HuH-7.5 (cell line): ENCODE data around the gene VSTM4.

Experiments used
- DNase-seq: peaks from one replicate; pipeline ENCODE4 v3.0.0; 2011; ENCODE audit warnings: low spot score

VSTM4 gene

DNA sequence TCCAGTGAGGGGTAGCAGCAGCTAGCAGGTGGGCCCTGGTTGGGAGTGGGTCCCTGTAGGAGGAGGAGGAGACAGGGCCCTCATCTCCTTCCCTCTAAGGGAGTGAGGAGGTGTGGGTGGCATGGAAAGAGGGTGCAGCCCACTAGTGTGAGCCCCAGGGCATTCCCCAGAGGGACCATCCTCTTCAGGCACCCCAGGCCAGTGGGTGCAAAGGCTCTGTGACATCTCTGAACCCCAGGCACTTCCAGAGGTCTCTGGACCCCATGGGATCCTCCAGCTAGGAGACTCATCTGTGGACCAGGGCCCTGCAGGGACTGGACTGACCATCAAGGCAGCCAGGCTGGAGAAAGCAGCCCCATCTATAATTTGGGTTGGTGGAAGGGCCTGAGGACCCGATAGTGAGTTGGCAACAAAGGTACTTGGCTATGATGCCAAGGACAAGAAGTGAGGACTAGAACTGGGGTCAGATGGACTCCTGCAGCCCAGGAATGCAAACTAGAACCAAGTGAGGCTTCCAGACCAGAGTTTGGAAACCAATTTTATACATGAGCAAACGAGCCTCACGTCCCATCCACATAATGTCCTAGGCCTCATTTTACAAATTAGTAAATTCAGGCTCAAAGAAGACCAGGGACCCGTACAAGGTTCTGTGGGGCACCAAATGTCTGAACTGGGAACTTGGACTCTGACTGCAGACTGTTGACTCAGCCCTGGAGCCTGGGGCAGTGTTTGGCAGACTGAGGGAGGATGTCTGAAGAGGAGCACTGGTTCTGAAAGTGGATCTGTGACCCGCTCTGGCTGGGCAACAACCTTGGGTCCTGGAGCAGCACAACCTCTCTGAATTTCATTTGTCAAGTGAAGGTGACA, 1.4 kb upstream of the VSTM4 start:
- DNase-seq: no peak

GRCh38 chr10:49115796-49116508, 630 bp upstream of the VSTM4 start:
- DNase-seq: no peak

DNA sequence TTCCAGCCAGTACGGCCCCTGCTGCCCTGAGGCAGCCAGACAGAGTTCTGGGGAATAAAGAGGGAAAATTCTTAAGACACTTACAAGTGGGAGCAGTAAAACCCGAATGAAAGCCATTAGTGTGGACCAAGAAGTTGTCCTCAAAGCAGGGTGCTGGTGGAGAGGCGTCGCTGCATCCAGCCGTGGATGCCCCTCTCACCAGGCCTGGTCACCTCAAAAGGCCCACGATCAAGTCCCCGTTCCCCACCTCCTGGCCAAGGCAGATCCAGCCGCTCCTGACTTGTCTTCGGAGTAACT, 656 bp downstream of the VSTM4 start:
- DNase-seq: no peak

GRCh38 chr10:49113741-49114141, 1.6 kb downstream of the VSTM4 start:
- DNase-seq: no peak

DNA sequence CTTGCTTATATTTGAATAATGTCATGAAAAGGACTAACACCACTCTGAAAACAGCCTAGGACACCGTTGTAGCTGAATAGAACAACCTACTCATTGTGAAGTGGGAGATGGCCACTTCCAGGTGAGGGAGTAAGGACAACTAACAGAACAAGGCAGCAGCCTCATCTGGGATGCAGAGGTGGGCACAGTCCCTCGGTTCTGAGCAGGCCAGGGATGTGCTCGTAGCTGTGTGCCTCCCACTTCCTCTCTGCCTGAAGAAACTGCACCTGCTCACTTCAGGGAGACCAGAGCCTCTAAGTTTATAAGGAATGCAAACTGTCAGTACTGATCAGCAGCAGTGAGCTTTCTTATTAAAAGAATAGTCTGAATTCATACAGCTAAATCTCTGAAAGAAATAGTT, 2.5 kb downstream of the VSTM4 start:
- DNase-seq: no peak

GRCh38 chr10:49112098-49112497, 3.2 kb downstream of the VSTM4 start:
- DNase-seq: no peak

DNA sequence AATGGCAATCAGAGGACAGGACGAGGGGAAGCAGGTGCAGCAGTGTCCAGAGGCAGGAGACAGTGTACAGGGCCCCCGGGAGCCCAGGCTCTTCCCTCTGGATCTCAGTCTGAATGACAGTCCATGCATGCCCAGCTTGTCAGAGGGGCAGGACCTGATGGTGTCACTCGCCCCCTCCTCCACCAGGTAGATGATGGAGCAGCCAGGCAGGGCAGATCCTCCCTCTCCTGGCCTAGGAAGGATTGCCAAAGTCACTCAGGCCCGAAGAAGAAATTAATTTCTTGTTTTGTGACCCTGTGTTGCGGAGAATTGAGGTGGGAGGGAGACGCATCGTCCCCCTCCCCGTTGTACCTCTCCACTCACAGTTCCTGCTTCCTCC, 4.0 kb downstream of the VSTM4 start:
- DNase-seq: no peak

GRCh38 chr10:49110684-49111319, 4.5 kb downstream of the VSTM4 start:
- no peak for DNase-seq

GRCh38 chr10:49109669-49110340, 5.5 kb downstream of the VSTM4 start:
- no peak for DNase-seq

- no peak for DNase-seq
Measured at GRCh38 chr10:49108656-49109055, 6.7 kb downstream of the VSTM4 start.

GRCh38 chr10:49107887-49108267, 7.4 kb downstream of the VSTM4 start:
- no peak for DNase-seq

- DNase-seq: no peak
Measured at GRCh38 chr10:49107111-49107886, 8.0 kb downstream of the VSTM4 start.

GRCh38 chr10:49106451-49106850, 8.9 kb downstream of the VSTM4 start:
- no peak for DNase-seq

- DNase-seq: no peak
Measured at GRCh38 chr10:49105076-49105475, 10.2 kb downstream of the VSTM4 start.

- no peak for DNase-seq
Measured at GRCh38 chr10:49104323-49104722, 11.0 kb downstream of the VSTM4 start.

- no peak for DNase-seq
Measured at GRCh38 chr10:49103761-49104160, 11.6 kb downstream of the VSTM4 start.

DNA sequence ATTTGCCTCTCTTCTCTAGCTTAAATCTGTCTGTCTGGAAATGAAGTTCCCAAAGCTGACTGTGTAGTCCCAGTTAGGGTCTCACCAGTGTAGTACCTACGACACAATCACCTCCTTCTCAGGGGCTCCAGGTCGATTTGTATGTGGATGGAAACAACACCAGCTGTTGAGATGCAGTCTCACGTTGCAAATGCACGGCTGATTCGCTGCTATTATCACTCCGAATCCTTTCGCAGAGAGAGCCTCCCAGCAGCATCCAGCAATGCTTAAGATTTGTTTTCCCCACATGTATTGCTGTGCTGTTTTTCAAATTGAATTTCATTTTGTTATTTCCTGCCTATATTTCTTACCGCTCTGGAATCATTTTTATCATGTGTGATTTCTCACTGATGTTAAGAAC, 16.3 kb downstream of the VSTM4 start:
- DNase-seq: no peak

GRCh38 chr10:49096890-49097445, 18.4 kb downstream of the VSTM4 start:
- no peak for DNase-seq

- DNase-seq: no peak
Measured at GRCh38 chr10:49094646-49095045, 20.7 kb downstream of the VSTM4 start.

DNA sequence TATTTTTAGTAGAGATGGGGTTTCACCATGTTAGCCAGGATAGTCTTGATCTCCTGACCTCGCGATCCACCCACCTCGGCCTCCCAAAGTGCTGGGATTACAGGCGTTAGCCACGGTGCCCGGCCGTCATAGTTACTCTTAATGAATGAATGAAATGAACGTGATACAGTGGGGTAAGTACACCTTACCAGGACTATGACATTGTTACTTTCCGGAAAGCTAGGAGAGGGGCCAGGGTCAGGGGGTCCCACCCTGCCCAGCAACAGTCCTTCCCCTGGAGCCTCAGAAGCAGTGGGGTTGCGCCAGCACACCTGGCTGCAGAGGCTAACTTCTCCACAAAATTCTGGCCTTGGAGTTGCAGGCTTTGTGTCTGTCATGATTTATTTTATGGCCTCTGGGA, 21.4 kb downstream of the VSTM4 start:
- DNase-seq: no peak

- DNase-seq: no peak
Measured at GRCh38 chr10:49092477-49092876, 22.8 kb downstream of the VSTM4 start.
